ENCODE measurements around the gene PACRG.

Gene PACRG

DNA sequence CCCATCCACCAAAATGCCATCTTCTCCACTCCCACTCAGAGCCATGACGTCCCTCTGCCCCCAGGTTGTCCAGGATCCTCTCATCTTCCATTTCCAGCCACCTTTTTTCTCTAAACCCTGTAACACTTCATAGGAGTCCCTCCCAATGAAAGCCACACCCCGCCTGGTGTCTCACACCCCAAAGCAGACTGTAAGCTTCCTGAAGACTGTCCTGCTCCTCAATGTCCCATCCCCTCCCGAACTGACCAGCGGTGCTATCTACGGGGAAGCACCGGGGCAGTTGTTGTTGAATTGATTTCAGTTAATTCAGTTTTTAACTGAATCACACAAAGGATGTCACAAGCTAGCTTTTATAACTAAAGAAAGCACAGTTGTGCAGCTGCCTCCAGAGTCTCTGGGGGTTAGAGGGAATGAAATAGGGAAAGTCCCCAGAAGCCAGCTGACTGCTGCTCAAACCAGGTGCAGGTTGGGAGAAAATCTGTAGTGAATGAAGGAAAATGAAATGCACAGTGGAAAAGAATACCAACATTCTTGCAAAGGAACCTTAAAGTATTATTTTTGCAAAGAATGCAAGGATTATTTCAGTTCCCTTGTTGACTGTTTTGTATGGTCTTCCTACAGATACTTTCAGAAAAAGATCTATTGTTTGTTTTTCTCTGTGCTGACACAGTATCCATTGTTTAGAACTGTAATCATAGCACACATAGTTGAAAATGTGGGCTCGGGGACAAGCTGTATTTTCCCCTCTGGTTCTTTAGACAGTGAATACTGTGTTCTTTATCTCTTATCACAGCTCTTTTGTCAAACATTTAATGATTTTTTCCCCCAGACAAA is 464.1 kb downstream of the PACRG start:
- FAIRE-seq (no peak), DNase-seq (ENCODE audit: insufficient read length, low spot score) (no peak)
- TF ChIP-seq TAF1 (IDR thresholded peaks at IDR 0.05; ENCODE audit: low read depth, low read length) = no peak
- no peak for TF ChIP-seq PAX5 (IDR thresholded peaks at IDR 0.05; ENCODE audit: insufficient read depth, low read length, severe bottlenecking)
- TF ChIP-seq POU2F2 (IDR thresholded peaks at IDR 0.05; ENCODE audit: low read depth, low read length) = no peak
- no peak for TF ChIP-seq POLR2A (IDR thresholded peaks at IDR 0.05; ENCODE audit: low read depth, low read length)
- TF ChIP-seq POLR2AphosphoS5 (IDR thresholded peaks at IDR 0.05; ENCODE audit: low read depth, low read length) = no peak
- TF ChIP-seq SPI1 (IDR thresholded peaks at IDR 0.05; ENCODE audit: low read depth, low read length) = no peak

DNA sequence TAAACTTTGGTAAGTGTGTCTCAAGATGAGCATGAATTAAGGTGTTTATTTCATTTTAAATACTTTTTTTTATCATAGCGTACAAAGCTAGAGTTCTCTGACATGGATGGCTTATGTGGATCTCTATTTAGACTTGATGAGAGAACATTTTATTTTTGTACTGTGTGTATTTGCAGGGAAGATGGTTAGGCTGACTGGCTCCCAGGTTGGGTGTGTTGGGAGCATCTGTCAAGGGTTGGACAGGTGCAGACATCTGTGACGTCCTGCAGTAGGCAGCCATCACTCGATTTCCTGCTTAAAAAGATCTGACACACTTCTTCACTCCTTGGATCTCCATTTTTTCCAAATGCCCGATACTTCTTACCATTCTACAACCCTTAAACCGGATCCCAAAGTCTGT is 464.8 kb downstream of the PACRG start:
- no peak for DNase-seq (ENCODE audit: insufficient read length, low spot score)
- TF ChIP-seq POLR2AphosphoS5 (IDR thresholded peaks at IDR 0.05; ENCODE audit: low read depth, low read length) = no peak
- TF ChIP-seq SPI1 (IDR thresholded peaks at IDR 0.05; ENCODE audit: low read depth, low read length) = no peak
- TF ChIP-seq POLR2A (IDR thresholded peaks at IDR 0.05; ENCODE audit: low read depth, low read length) = no peak
- no peak for TF ChIP-seq PAX5 (IDR thresholded peaks at IDR 0.05; ENCODE audit: insufficient read depth, low read length, severe bottlenecking)
- no peak for TF ChIP-seq POU2F2 (IDR thresholded peaks at IDR 0.05; ENCODE audit: low read depth, low read length)
- no peak for TF ChIP-seq TAF1 (IDR thresholded peaks at IDR 0.05; ENCODE audit: low read depth, low read length)
- FAIRE-seq = no peak

DNA sequence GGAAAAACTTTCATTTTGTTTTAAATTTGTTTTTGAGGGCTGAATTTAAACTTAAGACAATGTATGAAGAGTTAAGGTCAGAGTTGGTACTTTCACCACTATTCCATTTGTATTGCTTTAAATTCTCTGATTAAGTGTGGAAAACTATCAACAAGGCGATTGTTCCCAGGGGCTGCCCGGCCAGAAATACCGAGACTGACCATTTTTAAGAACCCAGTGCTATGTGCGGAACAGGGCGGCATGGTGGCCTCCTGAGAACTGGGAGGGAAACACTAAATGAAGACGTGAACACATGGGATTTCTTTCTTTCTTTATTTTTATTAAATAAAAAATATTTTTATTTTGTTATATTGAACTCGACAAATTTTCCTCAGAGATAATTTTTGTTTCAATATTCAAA is 465.6 kb downstream of the PACRG start:
- no peak for DNase-seq (ENCODE audit: insufficient read length, low spot score)
- FAIRE-seq = no peak
- no peak for TF ChIP-seq PAX5 (IDR thresholded peaks at IDR 0.05; ENCODE audit: insufficient read depth, low read length, severe bottlenecking)
- no peak for TF ChIP-seq POU2F2 (IDR thresholded peaks at IDR 0.05; ENCODE audit: low read depth, low read length)
- no peak for TF ChIP-seq TAF1 (IDR thresholded peaks at IDR 0.05; ENCODE audit: low read depth, low read length)
- TF ChIP-seq POLR2AphosphoS5 (IDR thresholded peaks at IDR 0.05; ENCODE audit: low read depth, low read length) = no peak
- TF ChIP-seq SPI1 (IDR thresholded peaks at IDR 0.05; ENCODE audit: low read depth, low read length) = no peak
- TF ChIP-seq POLR2A (IDR thresholded peaks at IDR 0.05; ENCODE audit: low read depth, low read length) = no peak

GRCh38 chr6:163195721-163196691 is 468.2 kb downstream of the PACRG start:
- no peak for FAIRE-seq
- no peak for TF ChIP-seq POLR2AphosphoS5 (IDR thresholded peaks at IDR 0.05; ENCODE audit: low read depth, low read length)
- no peak for TF ChIP-seq PAX5 (IDR thresholded peaks at IDR 0.05; ENCODE audit: insufficient read depth, low read length, severe bottlenecking)
- no peak for TF ChIP-seq TAF1 (IDR thresholded peaks at IDR 0.05; ENCODE audit: low read depth, low read length)
- TF ChIP-seq SPI1 (IDR thresholded peaks at IDR 0.05; ENCODE audit: low read depth, low read length) = no peak
- no peak for TF ChIP-seq POU2F2 (IDR thresholded peaks at IDR 0.05; ENCODE audit: low read depth, low read length)
- no peak for TF ChIP-seq POLR2A (IDR thresholded peaks at IDR 0.05; ENCODE audit: low read depth, low read length)
- no peak for DNase-seq (ENCODE audit: insufficient read length, low spot score)

DNA sequence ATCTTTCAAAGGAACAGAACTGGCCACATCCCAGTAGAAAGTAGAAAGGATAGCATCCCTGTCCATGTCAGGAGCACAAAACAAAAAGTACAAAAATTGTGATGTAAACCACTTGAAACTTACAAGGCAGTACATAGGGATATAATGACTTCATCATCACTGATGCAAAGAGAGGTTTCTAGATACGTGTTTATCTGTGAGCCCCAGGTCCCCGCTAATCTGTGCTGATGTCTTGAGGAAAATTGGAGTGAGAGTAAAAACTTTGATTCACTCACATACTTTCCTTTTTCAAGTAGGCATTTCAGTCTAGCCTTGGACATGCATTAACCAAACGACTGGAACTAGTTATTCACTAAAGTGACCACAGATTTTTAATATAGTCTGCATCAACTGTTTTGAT is 470.1 kb downstream of the PACRG start:
- DNase-seq (ENCODE audit: insufficient read length, low spot score) = no peak
- TF ChIP-seq SPI1 (IDR thresholded peaks at IDR 0.05; ENCODE audit: low read depth, low read length) = no peak
- TF ChIP-seq POLR2A (IDR thresholded peaks at IDR 0.05; ENCODE audit: low read depth, low read length) = no peak
- no peak for TF ChIP-seq POLR2AphosphoS5 (IDR thresholded peaks at IDR 0.05; ENCODE audit: low read depth, low read length)
- no peak for TF ChIP-seq POU2F2 (IDR thresholded peaks at IDR 0.05; ENCODE audit: low read depth, low read length)
- TF ChIP-seq TAF1 (IDR thresholded peaks at IDR 0.05; ENCODE audit: low read depth, low read length) = no peak
- TF ChIP-seq PAX5 (IDR thresholded peaks at IDR 0.05; ENCODE audit: insufficient read depth, low read length, severe bottlenecking) = no peak
- FAIRE-seq = no peak

- no peak for TF ChIP-seq POLR2AphosphoS5 (IDR thresholded peaks at IDR 0.05; ENCODE audit: low read depth, low read length)
- TF ChIP-seq TAF1 (IDR thresholded peaks at IDR 0.05; ENCODE audit: low read depth, low read length) = no peak
- TF ChIP-seq SPI1 (IDR thresholded peaks at IDR 0.05; ENCODE audit: low read depth, low read length) = no peak
- no peak for TF ChIP-seq PAX5 (IDR thresholded peaks at IDR 0.05; ENCODE audit: insufficient read depth, low read length, severe bottlenecking)
- TF ChIP-seq POLR2A (IDR thresholded peaks at IDR 0.05; ENCODE audit: low read depth, low read length) = no peak
- TF ChIP-seq POU2F2 (IDR thresholded peaks at IDR 0.05; ENCODE audit: low read depth, low read length) = no peak
- FAIRE-seq = no peak
- no peak for DNase-seq (ENCODE audit: insufficient read length, low spot score)
Measured at GRCh38 chr6:163198396-163198795, 470.6 kb downstream of the PACRG start.

DNA sequence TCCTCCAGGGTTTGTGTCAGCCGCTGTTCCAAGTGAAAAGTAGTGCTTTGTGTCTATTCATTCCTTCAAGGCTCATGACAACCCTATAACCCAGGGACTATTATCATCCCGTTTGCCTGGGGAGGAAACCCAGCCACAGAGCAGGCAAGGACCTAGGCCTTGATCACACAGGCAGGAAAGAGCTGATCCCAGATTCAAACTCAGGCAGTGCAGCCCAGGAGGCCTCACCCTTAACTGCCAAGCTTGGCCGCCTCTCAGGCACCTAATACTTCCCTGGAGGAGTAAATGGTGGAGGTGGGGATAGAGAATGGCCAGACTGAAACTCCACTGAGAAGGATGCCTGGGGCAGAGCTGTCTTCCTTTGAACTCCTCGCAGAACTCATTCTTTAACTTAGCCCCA is 471.6 kb downstream of the PACRG start:
- TF ChIP-seq POU2F2 (IDR thresholded peaks at IDR 0.05; ENCODE audit: low read depth, low read length) (no peak), PAX5 (IDR thresholded peaks at IDR 0.05; ENCODE audit: insufficient read depth, low read length, severe bottlenecking) (no peak), TAF1 (IDR thresholded peaks at IDR 0.05; ENCODE audit: low read depth, low read length) (no peak), SPI1 (IDR thresholded peaks at IDR 0.05; ENCODE audit: low read depth, low read length) (no peak), POLR2AphosphoS5 (IDR thresholded peaks at IDR 0.05; ENCODE audit: low read depth, low read length) (no peak), POLR2A (IDR thresholded peaks at IDR 0.05; ENCODE audit: low read depth, low read length) (no peak)
- no peak for FAIRE-seq

DNA sequence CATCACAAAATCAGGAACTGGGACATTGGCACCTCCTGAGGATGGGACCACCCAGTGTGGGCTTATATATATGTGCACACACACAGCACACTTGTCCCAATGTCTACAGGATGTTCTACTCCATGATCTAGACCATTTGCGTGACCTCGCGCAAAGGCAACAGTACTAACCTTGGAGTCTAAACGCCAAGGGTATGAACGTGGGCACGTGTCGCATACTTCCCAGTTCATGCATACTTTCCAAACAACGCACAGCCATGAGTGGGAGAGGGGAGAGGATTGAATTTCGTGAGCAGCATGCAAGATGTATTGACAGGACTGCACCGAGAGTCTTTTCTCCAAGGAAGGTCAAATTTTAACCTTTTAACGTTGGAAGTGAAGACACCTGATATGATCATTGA is 472.5 kb downstream of the PACRG start:
- FAIRE-seq = no peak
- TF ChIP-seq SPI1 (IDR thresholded peaks at IDR 0.05; ENCODE audit: low read depth, low read length) = no peak
- no peak for TF ChIP-seq POLR2A (IDR thresholded peaks at IDR 0.05; ENCODE audit: low read depth, low read length)
- no peak for TF ChIP-seq TAF1 (IDR thresholded peaks at IDR 0.05; ENCODE audit: low read depth, low read length)

More for the DNA sequence above, 471.6 kb downstream of the PACRG start:
- DNase-seq (ENCODE audit: insufficient read length, low spot score) = no peak

GRCh38 chr6:163200694-163201093 is 472.9 kb downstream of the PACRG start:
- TF ChIP-seq POLR2AphosphoS5 (IDR thresholded peaks at IDR 0.05; ENCODE audit: low read depth, low read length) = no peak
- no peak for TF ChIP-seq SPI1 (IDR thresholded peaks at IDR 0.05; ENCODE audit: low read depth, low read length)
- TF ChIP-seq TAF1 (IDR thresholded peaks at IDR 0.05; ENCODE audit: low read depth, low read length) = no peak
- TF ChIP-seq PAX5 (IDR thresholded peaks at IDR 0.05; ENCODE audit: insufficient read depth, low read length, severe bottlenecking) = no peak
- no peak for TF ChIP-seq POLR2A (IDR thresholded peaks at IDR 0.05; ENCODE audit: low read depth, low read length)
- TF ChIP-seq POU2F2 (IDR thresholded peaks at IDR 0.05; ENCODE audit: low read depth, low read length) = no peak
- DNase-seq (ENCODE audit: insufficient read length, low spot score) (no peak), FAIRE-seq (no peak)

More for the DNA sequence above, 472.5 kb downstream of the PACRG start:
- no peak for DNase-seq (ENCODE audit: insufficient read length, low spot score)

Measured in GM12891 (cell line).